Skin of body (tissue), 2 donors: ENCODE data around the gene CHAC1. TPM values are rescaled to one million over a fixed set of nuclear protein-coding genes. Genes with fewer than 3 reads are reported as not detected.

Source experiments
- DNase-seq: peaks from one replicate; lab custom pipeline; 2025; lab: John Stamatoyannopoulos, UW
- total RNA-seq: library from RNA; depleted of rRNA; stranded (reverse); fragments of >200 nt; gene quantifications from one replicate; pipeline ENCODE4 v1.2.3, GENCODE V29; 2014

The CHAC1 gene, protein sequence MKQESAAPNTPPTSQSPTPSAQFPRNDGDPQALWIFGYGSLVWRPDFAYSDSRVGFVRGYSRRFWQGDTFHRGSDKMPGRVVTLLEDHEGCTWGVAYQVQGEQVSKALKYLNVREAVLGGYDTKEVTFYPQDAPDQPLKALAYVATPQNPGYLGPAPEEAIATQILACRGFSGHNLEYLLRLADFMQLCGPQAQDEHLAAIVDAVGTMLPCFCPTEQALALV
- total RNA-seq, result 5.6 TPM

DNA sequence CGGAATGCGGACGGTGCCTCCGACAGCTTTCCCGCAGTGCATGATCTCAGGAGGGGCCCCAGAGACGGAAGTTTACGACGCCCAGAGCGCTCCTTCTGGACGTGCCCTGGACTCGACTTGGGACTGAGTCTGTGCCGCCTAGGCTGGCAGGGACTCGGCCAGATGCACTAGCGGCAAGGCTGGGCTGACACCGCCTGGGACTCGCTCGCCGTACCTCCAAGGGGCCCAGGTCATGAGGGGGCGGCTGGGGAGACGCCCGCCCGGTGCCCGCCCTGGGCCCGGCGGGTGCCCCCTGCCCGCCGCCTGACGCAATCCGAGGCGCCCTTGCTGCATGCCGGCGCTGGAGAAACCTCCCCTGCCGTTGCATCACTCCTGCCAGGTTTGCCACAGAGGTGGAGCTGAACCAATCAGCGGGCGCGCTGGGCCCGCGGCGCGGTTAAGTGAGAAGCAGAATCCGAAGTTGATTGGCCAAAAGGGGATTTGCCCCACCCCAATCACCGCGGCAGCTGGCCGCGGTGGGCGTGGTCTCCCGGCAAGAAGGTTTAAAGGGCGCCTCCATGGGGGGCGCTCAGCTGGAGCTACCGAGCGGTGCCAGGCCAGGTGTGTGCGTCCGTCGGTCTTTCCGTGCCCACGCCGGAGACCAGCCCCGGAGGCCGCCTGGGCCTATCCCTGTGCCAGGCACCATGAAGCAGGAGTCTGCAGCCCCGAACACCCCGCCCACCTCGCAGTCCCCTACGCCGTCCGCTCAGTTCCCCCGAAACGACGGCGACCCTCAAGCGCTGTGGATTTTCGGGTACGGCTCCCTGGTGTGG is at the start of gene CHAC1:
Gene CHAC1 (plus strand): TSS at position 571 of the 812 bp plus-strand sequence. CDS start 113 bp downstream, at position 684.
- peak; percentile 72 for DNase-seq

DNA sequence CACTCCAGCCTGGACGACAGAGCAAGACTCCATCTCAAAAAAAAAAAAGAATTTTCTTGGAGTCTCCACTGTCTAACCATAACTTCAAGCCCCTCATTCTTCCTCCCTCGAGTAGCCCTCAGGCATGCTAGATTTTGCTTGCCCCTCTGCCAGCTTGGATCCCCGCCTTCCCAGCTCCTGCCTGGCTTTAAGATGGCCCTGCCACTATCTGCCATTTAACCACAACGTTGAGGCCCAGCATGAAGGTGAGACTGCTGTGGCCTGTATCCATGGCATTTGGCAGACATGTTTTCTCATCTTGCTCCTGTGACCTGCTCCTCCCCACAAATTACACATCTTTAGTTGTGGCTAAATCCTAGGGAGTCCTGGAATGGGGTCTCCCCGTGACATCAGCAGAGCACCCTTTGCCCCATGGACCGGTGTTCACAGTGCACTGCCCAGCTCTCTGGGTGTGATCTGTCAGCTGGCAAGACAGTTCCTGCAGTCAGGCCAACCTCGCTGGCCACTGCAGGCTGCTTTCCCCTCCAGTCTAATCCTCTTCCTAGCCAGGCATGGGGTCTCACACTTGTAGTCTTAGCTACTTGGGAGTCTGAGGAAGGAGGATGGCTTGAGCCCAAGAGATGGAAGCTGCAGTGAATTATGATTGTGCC is 48.6 kb upstream of the CHAC1 start:
- DNase-seq, result no peak

DNA sequence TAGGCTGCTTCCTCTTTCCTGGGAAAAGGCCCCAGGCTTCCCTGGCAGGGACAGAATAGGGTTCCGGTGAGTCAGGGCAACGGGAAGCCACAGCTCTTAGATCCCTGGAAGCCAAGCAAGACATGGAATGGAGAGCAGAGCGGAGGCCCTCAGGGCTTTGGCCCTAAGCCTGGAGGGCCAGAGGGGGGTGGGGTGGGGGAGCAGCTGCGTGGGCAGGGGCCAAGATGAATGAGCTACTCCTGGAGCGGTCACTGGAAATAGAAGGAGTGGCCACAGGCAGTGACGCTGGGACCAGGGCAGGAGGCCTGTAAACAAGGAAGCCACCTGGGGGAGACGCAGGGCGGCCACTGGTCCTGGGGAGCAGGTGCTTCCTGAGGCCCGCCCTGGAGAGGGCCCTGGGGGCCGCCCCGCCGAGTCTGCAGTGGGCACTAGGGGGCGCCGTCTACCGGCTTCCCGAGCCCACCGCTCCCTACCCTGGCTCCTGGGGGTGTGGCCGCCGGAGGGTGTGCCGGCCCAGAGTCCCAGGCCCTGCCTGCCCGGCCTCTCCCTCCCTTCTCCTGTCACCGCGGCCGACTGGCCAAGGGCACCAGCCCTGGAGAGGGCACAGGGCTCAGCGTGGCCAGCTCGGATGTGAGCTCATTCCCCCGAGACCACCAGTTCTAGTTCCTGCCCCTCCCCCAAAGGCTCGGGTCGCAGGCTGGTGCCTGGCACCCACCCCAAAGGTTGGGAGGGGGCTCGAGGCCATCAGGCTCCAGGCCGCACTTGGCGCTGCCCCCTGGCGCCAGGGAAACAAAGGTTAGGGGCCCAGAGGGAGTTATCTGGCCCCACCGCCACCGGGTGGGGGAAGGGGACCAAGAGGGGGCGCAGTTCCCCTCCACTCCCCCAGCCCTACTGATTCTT is 46.9 kb upstream of the CHAC1 start:
- DNase-seq, result peak; percentile 86

DNA sequence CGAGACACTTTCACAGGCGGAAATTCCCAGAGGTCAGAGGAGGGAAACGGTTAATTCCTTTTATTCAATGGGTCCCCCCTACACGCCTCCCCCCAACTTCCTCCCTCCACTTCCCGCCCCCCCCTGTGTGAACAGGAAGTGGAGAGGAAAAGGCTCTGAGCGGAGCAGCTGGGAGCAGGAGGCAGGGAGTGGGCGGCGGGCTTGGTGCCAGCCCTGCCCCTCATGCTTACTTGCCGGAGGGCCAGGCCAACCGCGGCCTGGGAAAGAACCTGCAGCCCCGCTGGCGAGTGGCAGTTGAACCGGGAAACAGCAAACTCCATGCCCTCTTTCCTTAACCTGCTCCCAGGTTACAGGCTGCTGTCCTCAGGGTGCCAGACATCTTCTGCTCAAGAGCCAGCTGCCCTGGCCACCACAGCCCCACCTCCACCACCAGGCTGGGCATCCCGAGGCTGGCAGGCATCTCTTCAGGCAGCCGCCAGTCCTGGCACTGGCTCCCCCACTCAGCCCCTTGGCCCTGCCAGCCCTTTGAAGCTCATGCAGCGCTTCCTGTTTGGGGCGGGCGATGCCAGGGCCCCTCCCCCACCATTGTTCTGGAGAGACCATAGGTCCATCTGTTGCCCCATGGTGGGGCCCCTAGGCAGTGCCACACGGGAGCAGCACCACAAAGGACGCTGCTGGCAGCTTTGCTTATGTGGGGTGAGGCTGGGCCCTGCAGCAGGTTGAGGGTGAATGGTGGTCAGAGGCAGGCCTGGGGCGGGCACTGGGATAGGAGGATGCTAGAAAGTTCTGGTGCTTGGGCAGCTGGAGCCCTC is 46.1 kb upstream of the CHAC1 start:
- peak; percentile 53 for DNase-seq

DNA sequence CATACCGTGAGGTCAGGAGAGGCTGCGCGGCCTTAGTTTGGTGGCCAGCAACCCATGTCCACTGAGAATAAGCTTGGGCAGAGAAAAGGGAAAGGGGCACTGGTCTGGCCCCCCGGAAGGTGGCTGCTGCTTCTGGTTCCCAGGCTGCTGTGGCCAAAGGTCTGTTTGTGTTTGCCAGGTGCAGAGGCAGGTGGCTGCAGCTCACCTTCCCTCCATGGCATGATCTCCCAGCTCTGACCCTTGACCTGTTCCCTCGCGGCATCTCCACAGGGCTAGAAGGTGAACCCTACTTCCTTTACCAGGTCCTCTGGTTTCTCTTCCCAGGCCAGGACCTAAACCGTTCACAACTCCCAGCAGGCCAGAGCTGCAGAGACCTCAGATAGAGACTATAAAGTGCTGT is 45.2 kb upstream of the CHAC1 start:
- DNase-seq, result no peak

DNA sequence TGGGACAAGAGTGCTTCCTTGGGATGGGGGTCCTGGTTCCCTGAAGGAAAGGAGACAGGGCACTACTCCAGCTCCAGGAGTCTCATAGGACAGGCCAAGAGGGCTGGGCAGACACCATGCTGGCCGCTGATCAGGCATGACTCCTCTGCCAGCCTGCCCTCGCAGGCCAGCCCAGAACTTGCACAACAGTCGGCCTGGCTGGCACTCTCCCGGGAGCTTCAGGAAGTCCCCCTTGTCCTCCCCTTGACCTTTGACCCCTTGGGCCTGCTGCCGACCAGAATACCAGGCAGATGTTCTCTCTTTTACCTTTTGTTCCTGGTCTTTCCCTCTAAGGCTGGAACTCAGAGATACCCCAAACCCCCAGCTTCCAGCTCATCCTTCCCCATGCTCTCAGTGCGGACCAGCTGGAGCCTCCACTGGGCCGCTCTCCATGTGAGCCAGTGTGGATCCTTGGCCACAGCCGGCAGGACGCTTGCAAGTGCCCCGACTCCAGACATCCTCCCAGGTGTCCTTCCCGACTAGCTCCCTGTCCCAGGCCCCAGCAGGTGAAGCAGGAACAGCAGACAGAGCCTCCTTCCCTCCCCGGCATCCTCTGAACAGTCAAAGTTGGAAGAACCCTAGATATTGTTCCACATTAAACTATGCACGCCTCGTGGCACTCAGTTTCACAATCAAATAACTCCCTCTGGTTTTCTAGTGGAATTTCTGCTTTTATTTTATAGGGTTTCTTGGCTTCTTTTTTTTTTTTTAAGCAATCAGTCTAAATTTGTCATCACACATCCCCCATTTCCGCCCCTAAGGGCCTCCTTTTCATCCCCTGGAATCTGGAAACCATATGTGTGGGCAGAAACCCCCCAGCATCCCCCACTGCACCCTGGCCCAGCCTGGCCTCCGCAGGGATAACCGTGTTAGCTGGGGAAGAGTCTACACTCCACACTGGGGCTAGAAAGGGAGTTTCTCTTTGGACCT is 43.3 kb upstream of the CHAC1 start:
- peak; percentile 86 for DNase-seq

DNA sequence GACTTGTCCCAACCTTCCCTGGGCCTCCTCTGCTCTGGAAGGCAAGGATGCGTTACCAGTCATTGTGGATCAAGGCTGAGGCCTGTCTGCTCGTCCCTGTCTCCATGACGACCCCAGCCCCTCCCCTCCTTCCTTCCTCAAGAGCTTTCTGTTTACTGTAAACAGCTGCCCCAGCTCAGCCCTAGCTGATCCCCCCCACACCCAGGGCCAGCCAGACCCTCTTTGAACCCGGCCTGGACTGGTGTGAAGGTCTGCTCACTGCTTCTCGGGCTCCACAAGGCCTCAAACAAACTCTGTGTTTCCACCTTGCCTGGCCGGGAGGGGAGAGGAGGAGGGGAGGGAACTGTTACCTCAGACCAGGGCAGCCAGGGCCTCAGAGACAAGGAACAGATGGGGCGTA is 42.1 kb upstream of the CHAC1 start:
- DNase-seq, result peak; percentile 49

DNA sequence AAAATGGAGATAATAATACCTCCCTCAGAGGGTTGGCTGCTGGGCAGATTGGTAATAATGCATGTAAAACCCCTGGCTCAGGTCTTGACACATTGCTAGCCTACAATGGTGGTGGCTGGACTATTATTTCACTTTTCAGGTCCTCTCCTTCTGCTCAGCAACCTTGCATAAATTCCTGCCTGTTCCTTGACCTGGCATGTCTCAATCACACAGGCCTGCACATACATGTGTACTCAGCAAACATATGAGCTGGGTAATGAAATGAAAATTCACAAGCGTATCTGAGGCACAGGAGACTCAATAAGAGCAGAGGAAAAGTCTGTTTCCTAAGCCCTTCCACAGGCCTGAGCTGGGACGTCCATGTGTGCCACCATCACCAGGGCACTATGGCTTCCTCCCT is 41.6 kb upstream of the CHAC1 start:
- no peak for DNase-seq

DNA sequence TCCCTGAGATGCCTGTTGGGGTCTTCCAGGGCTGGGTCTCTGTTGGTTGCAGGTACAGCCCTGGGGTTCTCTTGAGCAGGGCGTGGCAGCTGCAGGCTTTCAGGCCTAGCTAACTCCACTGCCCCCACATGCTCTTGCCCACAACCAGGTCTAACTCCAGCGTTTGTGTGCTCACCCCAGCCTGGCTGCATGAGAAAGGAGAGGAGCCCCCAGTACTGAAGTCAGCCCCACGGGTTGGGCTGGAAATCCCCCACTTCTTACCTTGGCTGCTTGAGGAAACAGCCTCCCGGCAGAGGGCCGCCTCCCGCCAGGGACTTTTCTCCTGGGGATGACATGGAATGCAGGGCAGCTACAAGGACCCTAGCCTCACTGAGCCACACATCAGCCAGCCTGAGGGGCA is 40.8 kb upstream of the CHAC1 start:
- no peak for DNase-seq

DNA sequence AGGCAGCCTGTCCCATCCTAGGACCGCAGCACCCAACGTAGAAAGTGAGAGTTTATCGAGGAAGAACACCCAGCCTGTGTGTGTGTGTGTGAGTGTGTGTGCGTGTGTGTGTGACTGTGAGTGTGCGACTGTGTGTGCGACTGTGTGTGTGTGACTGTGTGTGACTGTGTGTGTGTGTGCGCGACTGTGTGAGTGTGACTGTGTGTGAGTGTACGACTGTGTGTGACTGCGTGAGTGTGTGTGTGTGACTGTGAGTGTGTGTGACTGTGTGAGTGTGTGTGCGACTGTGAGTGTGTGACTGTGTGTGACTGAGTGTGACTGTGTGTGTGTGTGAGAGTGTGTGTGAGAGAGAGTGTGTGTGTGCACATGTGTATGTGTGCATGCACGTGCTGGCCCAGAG is 39.3 kb upstream of the CHAC1 start:
- no peak for DNase-seq

DNA sequence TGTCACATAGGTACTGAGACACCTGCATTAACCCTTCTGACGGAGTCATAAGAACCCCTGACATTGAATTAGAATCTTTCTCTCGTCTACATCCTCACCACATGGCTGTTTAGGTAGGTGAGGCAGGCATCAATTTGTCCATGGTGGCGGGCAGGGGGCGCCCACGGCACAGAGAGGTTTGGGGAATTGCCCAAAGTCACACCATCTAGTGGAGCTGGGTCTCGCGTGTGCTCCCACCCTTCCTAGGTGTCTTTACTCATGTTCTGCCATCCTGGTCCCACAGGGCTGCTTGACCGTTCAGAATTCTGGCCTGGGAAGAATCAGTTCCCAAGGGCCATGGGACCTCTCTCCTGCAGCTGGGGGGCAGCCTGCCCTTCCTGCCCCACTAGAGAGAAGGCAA is 38.8 kb upstream of the CHAC1 start:
- no peak for DNase-seq

DNA sequence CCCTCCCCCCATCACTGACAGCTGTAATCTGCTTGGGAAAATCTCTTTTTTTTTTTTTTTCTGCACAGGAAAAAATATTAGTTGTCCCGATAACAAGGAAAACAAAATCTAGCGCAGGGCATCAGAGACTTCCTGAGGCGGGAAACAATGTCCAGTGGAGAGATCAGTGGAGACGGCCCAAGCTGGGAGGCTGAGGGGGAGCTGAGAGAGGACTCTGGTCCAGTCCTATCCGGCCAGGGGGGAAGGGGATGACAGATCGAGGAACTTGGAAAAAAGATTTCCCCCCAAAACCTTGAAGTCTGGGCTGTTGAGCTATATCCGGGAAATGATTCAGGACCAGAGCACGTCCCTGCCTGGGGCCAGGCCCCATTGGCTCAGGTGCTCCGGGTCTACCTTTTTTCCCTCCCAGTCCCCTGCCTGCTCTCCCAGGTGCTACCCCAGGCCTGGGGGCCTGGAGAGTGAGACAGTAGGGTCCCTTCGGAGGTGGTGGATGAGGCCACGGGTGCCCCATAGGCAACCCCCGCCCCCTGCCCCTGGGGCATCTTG is 38.1 kb upstream of the CHAC1 start:
- no peak for DNase-seq

DNA sequence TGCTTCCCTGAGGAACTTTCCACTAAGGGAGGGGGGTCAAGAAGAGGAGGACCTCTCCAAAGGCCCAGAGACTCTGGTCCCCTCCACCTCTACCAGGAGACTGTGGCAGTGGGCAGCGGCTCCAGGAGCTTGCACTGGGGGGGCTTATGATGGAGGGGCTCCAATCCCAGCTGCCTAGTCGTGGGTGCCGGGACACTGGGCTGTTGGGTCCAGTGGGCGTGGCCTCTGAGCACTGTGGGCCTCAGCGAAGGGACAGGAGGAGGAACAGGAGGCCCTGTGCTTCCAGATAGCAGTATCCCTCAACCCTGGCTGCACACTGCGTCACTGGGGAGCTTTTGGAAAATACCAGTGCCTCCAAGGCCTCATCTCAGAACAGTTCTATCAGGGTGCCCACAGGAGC is 37.6 kb upstream of the CHAC1 start:
- no peak for DNase-seq

DNA sequence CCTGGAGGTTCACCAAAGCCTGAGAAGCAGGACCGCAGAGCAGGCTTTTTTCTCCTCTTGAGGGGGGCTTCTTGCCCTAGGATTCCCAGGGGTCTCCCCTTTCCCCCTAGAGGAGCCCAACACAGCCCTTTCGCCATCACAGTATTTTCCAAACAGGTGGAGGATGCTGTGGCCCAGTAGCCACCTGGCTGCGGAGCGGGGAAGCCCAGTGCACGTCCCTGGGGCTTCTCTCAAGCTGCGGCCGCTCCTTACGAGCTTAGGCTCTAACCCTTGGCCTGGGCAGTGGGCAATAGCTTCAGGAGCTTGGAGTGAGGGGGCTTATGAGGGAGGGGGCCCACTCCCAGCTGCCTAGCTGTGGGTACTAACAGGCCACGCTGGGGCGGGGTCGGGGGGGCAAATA is 35.7 kb upstream of the CHAC1 start:
- no peak for DNase-seq

DNA sequence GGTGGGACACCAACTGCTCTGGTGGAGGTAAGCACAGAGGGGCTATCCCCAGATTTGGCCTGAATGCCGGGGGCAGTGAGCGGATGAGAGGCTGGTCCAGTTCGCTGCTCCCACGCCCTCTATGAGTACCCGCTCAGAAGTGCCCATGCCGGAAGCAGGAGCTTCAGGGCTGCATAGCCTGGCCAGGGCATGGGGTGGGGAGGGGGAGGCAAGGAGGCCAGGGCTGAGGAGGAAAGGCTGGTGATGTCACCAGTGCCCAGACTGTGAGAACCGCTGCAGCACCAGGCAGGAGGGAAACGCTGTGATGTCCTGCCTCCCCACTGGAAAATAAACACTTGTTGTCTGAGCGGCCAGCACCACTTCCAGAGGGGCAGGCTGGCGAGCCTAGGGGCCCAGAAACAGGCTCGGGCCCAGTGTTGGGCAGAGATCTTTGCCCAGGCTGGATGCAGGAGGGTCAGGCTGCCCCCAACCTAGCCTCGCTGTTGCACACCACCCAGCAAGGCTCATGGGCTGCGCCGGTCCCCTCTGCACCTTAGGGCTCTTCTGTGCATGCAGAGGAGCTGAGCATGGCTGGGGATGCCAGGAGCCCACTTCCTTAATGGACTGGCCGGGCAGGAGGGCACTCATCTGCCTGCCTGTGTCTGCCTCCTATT is 35.0 kb upstream of the CHAC1 start:
- no peak for DNase-seq

DNA sequence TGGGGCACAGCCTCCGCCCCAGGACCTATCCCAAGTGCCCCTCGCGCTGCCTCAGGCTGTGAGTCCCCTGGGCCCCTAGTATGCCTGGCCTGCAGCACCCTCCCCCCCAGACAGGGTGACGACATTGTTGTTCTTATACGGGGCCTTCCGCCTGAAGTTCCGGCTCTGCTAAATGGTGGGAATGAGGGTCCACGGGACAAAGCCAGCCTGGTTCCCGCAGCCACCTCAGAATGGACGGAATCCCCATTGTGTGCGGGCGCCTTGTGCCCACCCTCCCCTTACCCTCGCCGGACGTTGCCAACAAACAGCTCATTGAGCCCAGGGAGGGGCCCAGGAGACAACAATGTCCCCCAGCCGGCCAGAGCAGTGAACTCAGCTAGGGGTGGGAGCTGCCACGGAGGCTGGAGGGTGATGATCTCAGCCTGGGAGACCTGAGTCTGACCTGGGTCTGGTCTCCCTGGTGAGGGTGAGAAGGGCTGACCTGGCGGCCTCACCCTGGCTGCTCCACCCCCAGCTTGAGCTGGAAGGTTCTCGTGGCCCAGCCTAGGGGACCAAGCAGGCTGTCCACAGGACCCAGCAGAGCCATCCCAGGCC is 34.4 kb upstream of the CHAC1 start:
- DNase-seq, result no peak

DNA sequence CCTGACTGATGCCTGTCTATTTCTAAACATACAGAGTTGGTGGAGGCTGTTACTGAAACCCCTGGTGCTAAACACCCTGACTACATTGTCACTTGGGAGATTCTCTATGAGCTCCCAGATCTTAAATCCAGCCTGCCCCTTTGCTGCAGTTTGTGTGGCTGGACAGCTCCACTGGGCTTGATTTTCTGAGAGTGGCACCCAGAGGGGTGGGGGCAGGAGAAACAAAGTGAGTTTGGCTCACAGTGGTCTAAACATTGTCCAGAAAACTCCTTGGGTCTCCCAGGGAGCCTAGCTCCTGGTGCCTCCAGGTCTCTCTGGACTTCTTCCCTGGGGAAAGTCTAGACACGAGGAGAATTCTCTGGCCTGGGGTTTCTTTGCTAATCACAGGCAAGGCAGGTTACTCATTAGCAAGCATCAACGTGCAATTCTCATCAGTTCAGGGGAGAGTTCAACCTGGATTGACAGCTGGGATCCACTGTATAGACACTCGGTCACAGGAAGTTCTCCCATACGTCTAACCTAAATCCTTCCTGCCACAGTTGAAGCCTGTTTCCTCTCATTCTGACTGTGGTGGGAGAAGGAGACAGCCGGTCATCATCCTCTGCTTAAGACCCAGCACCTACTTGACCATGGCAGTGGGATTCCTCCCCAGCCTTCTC is 31.2 kb upstream of the CHAC1 start:
- no peak for DNase-seq

DNA sequence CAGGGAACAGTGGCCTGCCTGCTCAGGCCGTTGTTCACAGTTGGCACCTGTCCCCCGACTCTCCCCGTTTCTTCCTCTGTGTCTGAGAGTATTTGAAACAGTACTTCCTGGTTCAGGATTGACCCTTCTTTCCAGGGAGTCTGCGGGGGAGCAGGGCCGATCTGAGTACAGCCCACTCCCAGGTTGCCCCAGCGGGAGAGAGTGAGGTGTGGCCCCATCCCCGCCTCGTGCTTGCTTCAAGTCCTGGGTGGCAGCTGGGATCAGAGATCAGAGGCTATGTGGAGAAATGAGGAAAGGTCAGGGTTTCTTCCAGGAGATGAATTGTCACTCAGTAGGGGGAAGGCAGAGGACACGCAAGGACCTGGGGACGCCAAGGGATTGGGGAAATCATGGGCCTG is 30.7 kb upstream of the CHAC1 start:
- no peak for DNase-seq
